HL-60 (cell line): ENCODE data around the gene TBX2.

Experiments used
- GABPA ChIP-seq: IDR thresholded peaks from 2 replicates; pipeline ENCODE4 v1.6.1; 2012; ENCODE audit warnings: low read depth
- POLR2AphosphoS5 ChIP-seq: IDR thresholded peaks from 2 replicates; pipeline ENCODE4 v1.6.1; 2012; ENCODE audit warnings: low read depth
- TF ChIP-seq, protein P1 (sequence below): IDR thresholded peaks from one replicate; pipeline ENCODE4 v1.5.1; 2011; ENCODE audit warnings: low read length, control low read depth, inconsistent platforms; ENCODE audit not compliant: insufficient read depth
- TF ChIP-seq, protein P2 (sequence below): IDR thresholded peaks from 2 replicates; pipeline ENCODE4 v1.6.1; 2012; ENCODE audit warnings: low read depth; ENCODE audit not compliant: insufficient replicate concordance

DNA sequence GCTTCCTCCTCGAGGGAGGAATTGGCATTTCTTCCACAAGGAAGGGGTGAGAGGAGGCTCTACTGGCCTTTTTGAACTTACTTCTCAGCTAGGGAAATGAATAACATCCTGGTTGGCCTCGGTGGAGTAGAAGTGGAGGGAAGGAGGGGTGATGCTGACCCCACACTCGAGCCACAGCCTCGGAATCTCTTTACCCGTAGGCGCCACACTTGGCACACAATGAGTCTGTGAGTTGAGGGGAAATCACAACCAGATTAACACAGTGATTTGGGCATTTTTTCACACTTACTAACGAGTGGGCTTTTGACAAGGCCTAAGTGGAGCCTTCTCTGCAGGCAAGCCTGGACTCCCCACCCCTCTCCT is 47.3 kb upstream of the TBX2 start:
- TF ChIP-seq, protein P1, sequence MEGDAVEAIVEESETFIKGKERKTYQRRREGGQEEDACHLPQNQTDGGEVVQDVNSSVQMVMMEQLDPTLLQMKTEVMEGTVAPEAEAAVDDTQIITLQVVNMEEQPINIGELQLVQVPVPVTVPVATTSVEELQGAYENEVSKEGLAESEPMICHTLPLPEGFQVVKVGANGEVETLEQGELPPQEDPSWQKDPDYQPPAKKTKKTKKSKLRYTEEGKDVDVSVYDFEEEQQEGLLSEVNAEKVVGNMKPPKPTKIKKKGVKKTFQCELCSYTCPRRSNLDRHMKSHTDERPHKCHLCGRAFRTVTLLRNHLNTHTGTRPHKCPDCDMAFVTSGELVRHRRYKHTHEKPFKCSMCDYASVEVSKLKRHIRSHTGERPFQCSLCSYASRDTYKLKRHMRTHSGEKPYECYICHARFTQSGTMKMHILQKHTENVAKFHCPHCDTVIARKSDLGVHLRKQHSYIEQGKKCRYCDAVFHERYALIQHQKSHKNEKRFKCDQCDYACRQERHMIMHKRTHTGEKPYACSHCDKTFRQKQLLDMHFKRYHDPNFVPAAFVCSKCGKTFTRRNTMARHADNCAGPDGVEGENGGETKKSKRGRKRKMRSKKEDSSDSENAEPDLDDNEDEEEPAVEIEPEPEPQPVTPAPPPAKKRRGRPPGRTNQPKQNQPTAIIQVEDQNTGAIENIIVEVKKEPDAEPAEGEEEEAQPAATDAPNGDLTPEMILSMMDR, result no peak
- TF ChIP-seq, protein P2, sequence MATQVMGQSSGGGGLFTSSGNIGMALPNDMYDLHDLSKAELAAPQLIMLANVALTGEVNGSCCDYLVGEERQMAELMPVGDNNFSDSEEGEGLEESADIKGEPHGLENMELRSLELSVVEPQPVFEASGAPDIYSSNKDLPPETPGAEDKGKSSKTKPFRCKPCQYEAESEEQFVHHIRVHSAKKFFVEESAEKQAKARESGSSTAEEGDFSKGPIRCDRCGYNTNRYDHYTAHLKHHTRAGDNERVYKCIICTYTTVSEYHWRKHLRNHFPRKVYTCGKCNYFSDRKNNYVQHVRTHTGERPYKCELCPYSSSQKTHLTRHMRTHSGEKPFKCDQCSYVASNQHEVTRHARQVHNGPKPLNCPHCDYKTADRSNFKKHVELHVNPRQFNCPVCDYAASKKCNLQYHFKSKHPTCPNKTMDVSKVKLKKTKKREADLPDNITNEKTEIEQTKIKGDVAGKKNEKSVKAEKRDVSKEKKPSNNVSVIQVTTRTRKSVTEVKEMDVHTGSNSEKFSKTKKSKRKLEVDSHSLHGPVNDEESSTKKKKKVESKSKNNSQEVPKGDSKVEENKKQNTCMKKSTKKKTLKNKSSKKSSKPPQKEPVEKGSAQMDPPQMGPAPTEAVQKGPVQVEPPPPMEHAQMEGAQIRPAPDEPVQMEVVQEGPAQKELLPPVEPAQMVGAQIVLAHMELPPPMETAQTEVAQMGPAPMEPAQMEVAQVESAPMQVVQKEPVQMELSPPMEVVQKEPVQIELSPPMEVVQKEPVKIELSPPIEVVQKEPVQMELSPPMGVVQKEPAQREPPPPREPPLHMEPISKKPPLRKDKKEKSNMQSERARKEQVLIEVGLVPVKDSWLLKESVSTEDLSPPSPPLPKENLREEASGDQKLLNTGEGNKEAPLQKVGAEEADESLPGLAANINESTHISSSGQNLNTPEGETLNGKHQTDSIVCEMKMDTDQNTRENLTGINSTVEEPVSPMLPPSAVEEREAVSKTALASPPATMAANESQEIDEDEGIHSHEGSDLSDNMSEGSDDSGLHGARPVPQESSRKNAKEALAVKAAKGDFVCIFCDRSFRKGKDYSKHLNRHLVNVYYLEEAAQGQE, result no peak
- TF ChIP-seq GABPA, result no peak
- no peak for TF ChIP-seq POLR2AphosphoS5
